NCI-H748 treated with DMSO at 0.1 percent for 48 hours (cell line): ENCODE measurements around the gene PTPN3.
"Not testable (repeated sequence)": the region's sequence is repeated elsewhere in the genome, so short reads cannot be mapped to it uniquely, and the experiment has no call there.

Source experiments
- DNase-seq: peaks from one replicate; lab custom pipeline; 2025; lab: John Stamatoyannopoulos, UW

Gene PTPN3

GRCh38 chr9:109498195-109499092, at the start of gene PTPN3:
Gene PTPN3 (minus strand): TSS chr9:109498307. CDS start chr9:109463434, 34,873 bp downstream.
- no peak for DNase-seq

DNA sequence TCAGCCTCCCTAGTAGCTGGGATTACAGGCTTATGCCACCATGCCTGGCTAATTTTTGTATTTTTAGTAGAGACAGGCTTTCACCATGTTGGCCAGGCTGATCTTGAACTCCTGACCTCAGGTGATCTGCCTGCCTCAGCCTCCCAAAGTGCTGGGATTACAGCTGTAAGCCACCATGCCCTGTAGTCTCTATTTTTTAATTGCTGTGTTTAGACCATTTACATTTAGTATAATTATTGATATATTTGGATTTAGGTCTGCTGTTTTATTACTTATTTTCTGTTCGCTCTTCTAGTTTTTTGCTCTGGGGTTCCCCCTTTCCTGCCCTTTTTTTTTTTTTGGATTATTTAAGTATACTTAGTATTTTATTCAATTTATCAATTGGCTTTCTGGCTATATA, 46.8 kb upstream of the PTPN3 start:
- not testable (repeated sequence) for DNase-seq

- no peak for DNase-seq
These were observed 44.8 kb upstream of the PTPN3 start for GRCh38 chr9:109542922-109543321.

GRCh38 chr9:109538346-109538745, 40.2 kb upstream of the PTPN3 start:
- no peak for DNase-seq

- DNase-seq = peak; percentile 5
These were observed 39.2 kb upstream of the PTPN3 start for GRCh38 chr9:109537288-109537687.

DNA sequence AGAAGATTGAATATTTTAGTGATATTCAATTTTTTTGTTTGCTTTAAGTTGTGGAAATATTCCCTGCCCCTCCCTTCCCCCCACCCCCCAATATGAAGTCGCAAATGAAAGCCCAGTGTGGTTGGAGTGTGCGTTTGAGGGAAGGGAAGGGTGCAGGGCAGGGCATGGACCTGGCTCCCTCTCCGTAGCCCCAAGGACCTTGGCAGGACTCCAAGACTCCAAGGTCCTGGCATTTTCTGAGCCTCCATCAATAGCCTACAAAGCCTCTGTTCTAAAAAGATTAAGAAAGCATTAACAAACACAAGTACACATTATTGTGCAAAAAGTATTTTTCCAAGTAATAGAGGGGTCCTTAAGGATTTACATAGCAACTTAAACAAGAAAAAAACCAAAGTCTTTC, 38.8 kb upstream of the PTPN3 start:
- DNase-seq = no peak

DNA sequence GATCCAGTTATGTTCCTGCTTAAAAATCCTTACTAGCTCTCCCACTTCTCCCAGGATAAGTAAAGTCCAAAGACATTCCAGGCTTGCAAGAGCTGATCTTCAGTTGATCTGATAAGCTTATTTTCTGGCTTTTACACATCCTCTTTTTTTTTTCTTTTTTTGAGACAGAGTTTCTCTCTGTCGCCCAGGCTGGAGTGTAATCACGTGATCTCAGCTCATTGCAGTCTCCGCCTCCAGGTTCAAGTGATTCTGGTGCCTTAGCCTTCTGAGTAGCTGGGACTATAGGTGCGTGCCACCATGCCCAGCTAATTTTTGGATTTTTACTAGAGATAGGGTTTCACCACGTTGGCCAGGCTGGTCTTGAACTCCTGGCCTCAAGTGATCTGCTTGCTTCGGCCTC, 37.3 kb upstream of the PTPN3 start:
- no peak for DNase-seq

- no peak for DNase-seq
These were observed 36.0 kb upstream of the PTPN3 start for GRCh38 chr9:109534151-109534550.

DNA sequence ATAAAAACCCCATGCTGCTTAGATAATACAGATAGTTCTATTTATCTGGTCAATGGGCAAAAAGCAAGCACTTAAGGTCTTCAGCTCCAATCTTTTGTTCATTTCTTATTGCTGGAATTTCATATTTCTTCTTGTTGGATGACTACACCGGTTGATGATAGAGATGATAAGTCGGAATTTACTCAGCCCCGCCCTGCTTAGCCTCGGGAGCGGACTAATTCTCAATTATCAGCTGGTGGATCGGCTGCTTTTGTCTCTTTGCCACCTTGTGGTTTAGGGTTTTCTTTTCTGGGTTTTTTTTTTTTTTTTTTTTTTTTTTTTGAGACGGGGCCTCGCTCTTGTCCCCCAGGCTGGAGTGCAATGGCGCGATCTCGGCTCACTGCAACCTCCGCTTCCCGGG, 34.5 kb upstream of the PTPN3 start:
- DNase-seq = not testable (repeated sequence)

DNA sequence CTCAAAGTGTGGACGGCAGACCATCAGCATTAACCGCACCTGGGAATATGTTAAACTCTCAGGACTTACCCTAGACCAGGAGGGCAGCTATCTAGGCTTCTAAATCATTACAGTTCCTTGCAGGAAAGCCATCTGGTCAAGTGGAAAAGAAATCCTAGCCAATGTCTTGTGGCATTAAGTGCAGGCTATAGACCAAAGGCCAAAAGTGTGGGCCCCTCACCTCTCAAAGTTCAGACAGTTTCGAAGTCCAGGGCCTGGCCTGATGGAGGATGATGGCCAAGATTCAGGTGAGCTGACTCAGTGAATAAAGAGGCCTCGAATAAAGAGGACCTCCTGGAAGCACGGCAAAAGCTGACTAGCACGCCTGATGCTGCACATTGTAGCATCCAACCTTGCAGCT, 24.0 kb upstream of the PTPN3 start:
- DNase-seq = no peak

GRCh38 chr9:109520475-109521132, 22.5 kb upstream of the PTPN3 start:
- DNase-seq = peak; percentile 61

GRCh38 chr9:109519366-109519765, 21.3 kb upstream of the PTPN3 start:
- no peak for DNase-seq

DNA sequence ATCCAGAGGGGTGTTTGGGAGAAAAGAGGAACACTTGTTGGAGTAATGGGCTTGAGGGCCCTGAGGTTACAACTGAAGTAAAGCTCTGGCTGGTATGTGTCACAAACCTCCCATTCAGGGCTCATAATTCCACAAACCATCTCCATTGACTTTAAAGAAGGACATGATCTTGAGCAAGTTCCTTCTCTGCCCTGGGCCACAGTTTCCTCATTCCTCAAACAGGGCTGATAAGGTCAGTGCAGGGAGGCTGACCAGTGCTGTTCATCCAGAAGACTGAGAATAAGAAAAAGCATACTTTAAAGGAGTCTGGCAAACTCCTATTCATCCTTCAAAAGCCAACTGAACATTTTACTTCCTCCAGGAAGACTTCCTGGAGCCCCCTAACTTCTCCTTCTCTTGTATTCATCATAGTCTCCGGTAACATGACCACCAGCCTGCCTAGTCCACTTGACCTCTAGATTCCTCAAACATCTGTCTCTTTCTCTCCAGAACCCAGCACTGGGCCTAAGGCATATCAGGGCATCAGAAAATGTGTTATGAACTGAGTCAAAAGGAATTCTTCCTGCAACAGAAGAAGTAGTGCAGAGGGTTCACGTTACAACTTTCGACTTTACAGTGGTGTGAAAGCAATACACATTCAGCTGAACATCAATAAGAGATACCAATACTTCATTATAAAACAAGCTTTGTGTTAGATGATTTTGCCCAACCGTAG, 20.7 kb upstream of the PTPN3 start:
- DNase-seq = no peak

GRCh38 chr9:109517901-109518377, 19.8 kb upstream of the PTPN3 start:
- no peak for DNase-seq

DNA sequence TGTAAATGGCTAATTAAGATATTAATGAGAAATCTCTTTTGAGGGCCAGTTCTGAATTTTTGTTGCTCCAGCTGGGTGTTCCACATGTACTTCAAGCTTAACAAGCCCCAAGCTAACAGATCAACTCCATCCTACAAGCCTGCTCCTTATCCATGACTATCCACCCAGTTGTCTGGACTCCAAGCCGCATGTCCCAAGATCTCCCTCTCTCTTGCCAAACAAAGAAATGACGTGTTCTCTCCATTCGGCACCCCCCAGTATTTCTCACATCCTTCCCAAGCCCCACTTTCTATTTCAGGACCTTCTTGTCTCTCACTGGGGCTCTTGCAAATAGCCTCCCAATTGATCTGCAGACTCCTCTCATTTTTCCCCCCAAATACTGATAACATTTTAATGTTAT, 15.8 kb upstream of the PTPN3 start:
- no peak for DNase-seq

DNA sequence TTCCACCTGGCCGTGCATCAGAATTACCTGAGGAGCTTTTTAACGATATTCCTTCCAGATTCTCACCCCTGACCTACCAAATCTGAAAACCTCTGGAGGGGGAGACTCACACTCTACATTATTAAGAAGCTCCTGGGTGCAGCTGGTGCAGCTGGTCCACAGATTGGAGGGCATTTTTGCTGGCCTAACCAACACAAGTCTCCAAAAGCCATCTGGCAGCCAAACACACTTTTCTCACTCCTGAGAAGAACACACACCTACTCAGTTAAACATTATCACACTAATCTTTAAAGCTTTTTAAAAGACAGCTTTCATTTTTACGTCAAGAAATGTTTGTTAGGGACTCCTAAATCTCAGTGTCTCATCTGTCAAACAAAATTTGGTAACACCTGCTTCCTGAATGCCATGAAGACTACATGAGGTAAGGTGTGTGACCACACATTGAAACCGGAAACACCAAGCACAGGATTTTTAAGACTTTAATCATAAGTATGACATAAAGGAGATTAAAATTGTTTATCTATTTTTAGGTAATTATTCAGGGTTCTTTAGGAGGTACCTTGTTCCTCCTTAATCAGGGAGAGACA, 14.2 kb upstream of the PTPN3 start:
- DNase-seq = no peak

DNA sequence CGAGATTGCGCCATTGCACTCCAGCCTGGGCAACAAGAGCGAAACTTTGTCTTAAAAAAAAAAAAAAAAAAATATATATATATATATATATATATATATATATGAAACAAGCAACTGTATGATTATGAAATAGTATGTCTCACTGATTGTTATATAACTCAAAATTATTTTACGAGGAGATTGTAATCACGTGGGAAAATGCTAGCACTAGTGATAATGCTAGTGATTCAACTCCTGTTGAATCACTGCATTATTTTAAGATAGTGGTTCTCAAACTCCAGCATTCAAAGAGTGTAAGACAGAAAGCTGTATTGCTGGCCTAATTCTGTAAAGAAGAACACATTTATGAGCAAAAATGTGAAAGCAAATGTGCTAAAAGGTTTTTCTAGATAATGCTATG, 12.4 kb upstream of the PTPN3 start:
- no peak for DNase-seq

DNA sequence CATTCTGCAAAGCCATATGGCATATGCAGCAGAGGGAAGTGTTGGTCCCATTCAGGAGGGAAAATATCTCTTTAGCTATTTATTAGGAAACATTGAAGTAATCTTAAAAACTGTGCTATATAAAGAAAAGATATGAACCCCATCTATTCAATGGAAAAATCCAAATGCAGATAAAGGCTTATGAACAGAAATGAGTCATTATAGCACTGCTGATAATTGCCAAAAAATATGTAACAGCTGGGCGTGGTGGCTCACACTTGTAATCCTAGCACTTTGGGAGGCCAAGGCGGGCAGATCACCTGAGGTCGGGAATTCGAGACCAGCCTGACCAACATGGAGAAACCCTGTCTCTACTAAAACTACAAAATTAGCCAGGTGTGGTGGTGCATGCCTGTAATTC, 11.9 kb upstream of the PTPN3 start:
- not testable (repeated sequence) for DNase-seq

- DNase-seq = no peak
These were observed 11.5 kb upstream of the PTPN3 start for GRCh38 chr9:109509611-109510010.

DNA sequence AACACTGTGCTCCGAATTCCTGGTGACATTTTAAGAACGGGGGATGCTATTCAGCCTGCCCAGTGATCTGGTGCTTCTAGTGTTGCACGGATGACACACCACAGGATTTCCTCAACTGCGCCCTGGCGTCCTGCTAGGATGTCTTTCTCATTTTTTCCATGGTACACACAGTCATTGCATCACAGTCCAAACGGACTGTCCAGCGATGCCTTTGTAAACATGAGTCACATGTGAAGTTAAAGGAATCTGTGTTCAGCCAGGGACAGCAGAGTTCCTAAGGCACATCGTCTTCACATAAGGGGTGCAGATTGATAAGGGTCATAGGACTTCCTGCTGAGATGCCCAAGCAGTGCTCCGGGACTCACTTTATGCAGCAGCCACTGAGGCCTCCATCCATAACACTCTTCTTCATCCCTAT, 9.3 kb upstream of the PTPN3 start:
- DNase-seq = no peak

DNA sequence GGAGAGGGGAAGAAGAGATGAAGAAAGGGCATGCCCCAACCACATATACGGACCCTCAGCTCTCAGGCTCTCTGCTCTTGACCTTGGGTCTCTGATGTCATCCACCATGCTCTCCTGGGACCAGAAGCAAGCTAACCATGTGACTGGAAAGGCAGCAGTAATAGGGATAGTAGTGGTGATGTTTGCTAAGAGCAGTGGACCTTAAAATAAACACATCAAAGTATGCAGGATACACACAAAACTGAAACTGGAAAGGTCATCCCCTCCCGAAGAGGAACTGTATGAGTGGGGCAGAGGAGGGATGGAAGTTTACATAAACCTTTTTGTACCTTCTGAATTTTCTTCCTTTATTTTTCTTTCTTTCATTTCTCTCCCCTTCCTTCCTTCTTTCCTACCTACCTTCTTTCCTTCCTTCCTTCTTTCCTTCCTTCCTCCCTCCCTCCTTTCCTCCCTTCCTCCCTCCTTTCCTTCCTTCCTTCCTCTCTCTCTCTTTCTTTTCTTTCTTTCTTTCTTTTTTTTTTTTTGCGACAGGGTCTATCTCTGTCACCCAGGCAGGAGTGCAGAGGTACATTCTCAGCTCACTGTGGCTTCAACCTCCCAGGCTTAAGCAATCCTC, 8.1 kb upstream of the PTPN3 start:
- DNase-seq = no peak

GRCh38 chr9:109504689-109505088, 6.6 kb upstream of the PTPN3 start:
- DNase-seq = no peak
